Endothelial cell of umbilical vein (primary cell): Measurements from ENCODE around the gene SEZ6. TPM values are rescaled to one million over a fixed set of nuclear protein-coding genes. Genes with fewer than 3 reads are reported as not detected.

Experiments used
- BruUV-seq: library from RNA; stranded (reverse); fragments of 400-500 nt; replicated peaks from 2 replicates; lab custom pipeline; 2021; lab: Mats Ljungman, UMichigan
- CTCF ChIA-PET: fragments of 300-600, 350-600 bp; sonication (Branson Sonifier 250); formaldehyde crosslinking; loops from one replicate; lab custom pipeline; 2021; ENCODE audit warnings: antibody characterized with exemption, inconsistent platforms; lab: Charles Lee
- POLR2A ChIA-PET: fragments of 300-600, 350-600 bp; sonication (Branson Sonifier 250); formaldehyde crosslinking; loops from one replicate; lab custom pipeline; 2021; ENCODE audit warnings: antibody characterized with exemption, inconsistent platforms; lab: Charles Lee
- DNase-seq: peaks from one replicate; pipeline ENCODE4 v3.0.0-alpha.2; 2011; ENCODE audit warnings: low read depth, low spot score
- FAIRE-seq: peaks from 2 replicates; lab custom pipeline; 2011; peaks lifted over from hg19 to GRCh38; lab: Jason Lieb, UNC
- H2AFZ ChIP-seq: 2 replicates; pipeline ENCODE4 v1.6.0; 2012; ENCODE audit warnings: low read depth, low read length, control low read depth, inconsistent platforms
- H3K27ac ChIP-seq: 2 replicates; pipeline ENCODE4 v1.5.1; 2011; ENCODE audit warnings: low read depth, mild to moderate bottlenecking, control low read depth, low read length, moderate library complexity; ENCODE audit not compliant: insufficient read depth
- H3K27me3 ChIP-seq, 2 experiments: 2 replicates each; pipeline versions ENCODE4 v1.6.0 to v1.6.1; 2011; ENCODE audit warnings: low read length in 2 of 2, mixed read lengths in 1 of 2; ENCODE audit not compliant: control insufficient read depth in 2 of 2, insufficient read depth in 2 of 2
- H3K36me3 ChIP-seq, 2 experiments: 2 replicates in 1 of 2; 3 replicates in 1 of 2; pipeline ENCODE4 v1.5.1; 2011; ENCODE audit warnings: low read length in 2 of 2, mild to moderate bottlenecking in 1 of 2, moderate library complexity in 1 of 2; ENCODE audit not compliant: control insufficient read depth in 2 of 2, insufficient read depth in 2 of 2; ENCODE audit errors: extremely low read depth in 1 of 2
- H3K4me1 ChIP-seq: 3 replicates; pipeline ENCODE4 v1.5.1; 2011; ENCODE audit warnings: mild to moderate bottlenecking, low read length; ENCODE audit not compliant: control insufficient read depth, insufficient read depth; ENCODE audit errors: extremely low read depth
- H3K4me2 ChIP-seq: 2 replicates; pipeline ENCODE4 v1.6.1; 2011; ENCODE audit warnings: low read length, control low read depth, mixed read lengths; ENCODE audit not compliant: insufficient read depth
- H3K4me3 ChIP-seq, 3 experiments: fragments of 200-600 bp in 1 of 3; sonication (generic), shearing (Covaris generic) in 1 of 3; replicated peaks in 1 of 3; 2 replicates each; pipeline ENCODE4 v1.5.1; 2011 to 2016; ENCODE audit warnings: control low read depth in 3 of 3, low read length in 3 of 3, mild to moderate bottlenecking in 2 of 3, inconsistent platforms in 1 of 3, low read depth in 1 of 3, moderate library complexity in 1 of 3; ENCODE audit not compliant: insufficient read depth in 1 of 3
- H3K79me2 ChIP-seq: 2 replicates; pipeline ENCODE4 v1.6.0; 2012; ENCODE audit warnings: low read length, inconsistent platforms; ENCODE audit not compliant: control insufficient read depth, insufficient read depth
- H3K9ac ChIP-seq: replicated peaks from 2 replicates; pipeline ENCODE3; 2011; ENCODE audit warnings: low read length, control low read depth; ENCODE audit not compliant: insufficient read depth; ENCODE audit errors: extremely low read depth
- H3K9me1 ChIP-seq: replicated peaks from 3 replicates; pipeline ENCODE4 v1.6.0; 2011; ENCODE audit warnings: mild to moderate bottlenecking, low read length; ENCODE audit not compliant: control insufficient read depth, insufficient read depth; ENCODE audit errors: extremely low read depth
- H3K9me3 ChIP-seq: replicated peaks from 2 replicates; pipeline ENCODE4 v1.5.1; 2012; ENCODE audit warnings: low read length, inconsistent platforms; ENCODE audit not compliant: control insufficient read depth, insufficient read depth
- H4K20me1 ChIP-seq: replicated peaks from 2 replicates; pipeline ENCODE3; 2011; ENCODE audit warnings: mild to moderate bottlenecking, low read length; ENCODE audit not compliant: control insufficient read depth, insufficient read depth; ENCODE audit errors: extremely low read depth
- CTCF ChIP-seq, 2 donors: IDR thresholded peaks; 1 replicate in 1 of 2; 2 replicates in 1 of 2; pipeline ENCODE4 v1.5.1; 2011; ENCODE audit warnings: low read length in 2 of 2, mild to moderate bottlenecking in 2 of 2, moderate library complexity in 2 of 2, control low read depth in 1 of 2, inconsistent platforms in 1 of 2, low read depth in 1 of 2; ENCODE audit not compliant: insufficient read depth in 1 of 2; ENCODE audit errors: extremely low read depth in 1 of 2
- EZH2 ChIP-seq: IDR thresholded peaks from 2 replicates; pipeline ENCODE4 v1.6.1; 2012; ENCODE audit warnings: borderline replicate concordance, low read depth, mild to moderate bottlenecking, moderate library complexity, low read length, inconsistent platforms; ENCODE audit not compliant: severe bottlenecking
- FOS ChIP-seq: IDR thresholded peaks from 2 replicates; pipeline ENCODE4 v1.6.1; 2011; ENCODE audit warnings: mild to moderate bottlenecking, low read length, moderate library complexity, borderline replicate concordance; ENCODE audit not compliant: insufficient read depth
- GATA2 ChIP-seq: IDR thresholded peaks from 2 replicates; pipeline ENCODE4 v1.7.0; 2011; ENCODE audit warnings: low read depth, mild to moderate bottlenecking, moderate library complexity, mixed read lengths, low read length; ENCODE audit not compliant: insufficient read length, insufficient read depth
- JUN ChIP-seq: IDR thresholded peaks from 2 replicates; pipeline ENCODE4 v1.6.1; 2011; ENCODE audit warnings: borderline replicate concordance, low read depth; ENCODE audit not compliant: insufficient read length, insufficient read depth
- MYC ChIP-seq: IDR thresholded peaks from one replicate; pipeline ENCODE4 v1.6.1; 2011; ENCODE audit warnings: mild to moderate bottlenecking, low read depth, low read length
- POLR2A ChIP-seq: IDR thresholded peaks from 2 replicates; pipeline ENCODE4 v1.6.1; 2012; ENCODE audit warnings: low read depth, mild to moderate bottlenecking, control low read depth, low read length
- POLR2AphosphoS5 ChIP-seq: IDR thresholded peaks from 2 replicates; pipeline ENCODE4 v1.6.1; 2012; ENCODE audit warnings: low read depth, mild to moderate bottlenecking, control low read depth, low read length, moderate library complexity; ENCODE audit not compliant: insufficient read depth
- dilution Hi-C: fragments of 300-500 bp; cut with MboI; formaldehyde crosslinking; loops from one replicate; pipeline ENCODE4 v1.15.0; 2019; ENCODE audit warnings: low sequenced_read_pairs; ENCODE audit not compliant: extremely low pct_ligation_motif_present
- intact Hi-C: fragments of 100-400 bp; cut with micrococcal nuclease; formaldehyde crosslinking; loops from one replicate; pipeline ENCODE4 v1.10.0; 2022
- polyA plus RNA-seq, 4 experiments: library from polyadenylated mRNA; depleted of rRNA in 3 of 4; stranded (reverse) in 3 of 4; unstranded in 1 of 4; fragments of >200 nt; gene quantifications; 2 replicates each; pipeline versions ENCODE4 v1.2.1 to v1.2.3, GENCODE V29; 2011 to 2012; ENCODE audit warnings: missing spikeins in 1 of 4
- total RNA-seq: library from RNA; stranded (reverse); gene quantifications from 2 replicates; pipeline ENCODE4 v1.2.3, GENCODE V29; 2021
- TF ChIP-seq, protein P1 (sequence below): IDR thresholded peaks from 2 replicates; pipeline ENCODE4 v1.6.1; 2011; ENCODE audit not compliant: insufficient read depth, insufficient read length

SEZ6 gene
- total and polyA plus RNA-seq, 2 donors (not counting 3 experiments of a cell fraction or from before 2014, with no cell fraction given) = not detected

- H3K4me3 ChIP-seq = no peak overlapping the region
- POLR2A ChIA-PET = no interaction called here
- H3K9ac ChIP-seq = no peak overlapping the region
- DNase-seq (no peak), FAIRE-seq (no peak)
- H4K20me1 ChIP-seq = no peaks in the 10 kb centered on the region
- CTCF ChIA-PET = interaction anchor here (0.6 to 2.6 kb wide), 5 partner anchors 72 to 142 kb away, joined by 3 to 8 read pairs (median 4); partner anchors contain the start of gene MYO18A
- H3K4me1 ChIP-seq = peaks cover 4% of the 10 kb centered on the region
- H3K9me3 ChIP-seq = peaks cover 2% of the 10 kb centered on the region
- H3K27ac ChIP-seq = no peak overlapping the region
- intact Hi-C loops (no loop called here), dilution Hi-C loops (no loop called here)
- H3K9me1 ChIP-seq = no peaks in the 10 kb centered on the region
- TF ChIP-seq POLR2A = no peak
- no peak for TF ChIP-seq FOS
- no peak for TF ChIP-seq GATA2
- no peak for TF ChIP-seq CTCF (IDR thresholded peaks at IDR 0.05; ENCODE audit: extremely low read depth in 1 of 2, insufficient read depth in 1 of 2, low read depth in 1 of 2, low read length in 2 of 2)
- no peak for TF ChIP-seq MYC
- TF ChIP-seq JUN = no peak
- TF ChIP-seq EZH2 = no peak
- TF ChIP-seq, protein P1, sequence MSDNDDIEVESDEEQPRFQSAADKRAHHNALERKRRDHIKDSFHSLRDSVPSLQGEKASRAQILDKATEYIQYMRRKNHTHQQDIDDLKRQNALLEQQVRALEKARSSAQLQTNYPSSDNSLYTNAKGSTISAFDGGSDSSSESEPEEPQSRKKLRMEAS = no peak
- no peak for TF ChIP-seq POLR2AphosphoS5
- H3K4me2 ChIP-seq = no peak overlapping the region
- H3K36me3 ChIP-seq = no peaks in the 10 kb centered on the region
- no TSS peak for BruUV-seq
- peaks cover 40 to 48% of the 10 kb centered on the region in 2 experiments for H3K27me3 ChIP-seq
- no peak overlapping the region for H2AFZ ChIP-seq
- no peaks in the 10 kb centered on the region for H3K79me2 ChIP-seq
Measured at GRCh38 chr17:29037739-29038084, 31.9 kb upstream of the SEZ6 start.
